ENCODE results near the gene PARP11.

Gene PARP11

DNA sequence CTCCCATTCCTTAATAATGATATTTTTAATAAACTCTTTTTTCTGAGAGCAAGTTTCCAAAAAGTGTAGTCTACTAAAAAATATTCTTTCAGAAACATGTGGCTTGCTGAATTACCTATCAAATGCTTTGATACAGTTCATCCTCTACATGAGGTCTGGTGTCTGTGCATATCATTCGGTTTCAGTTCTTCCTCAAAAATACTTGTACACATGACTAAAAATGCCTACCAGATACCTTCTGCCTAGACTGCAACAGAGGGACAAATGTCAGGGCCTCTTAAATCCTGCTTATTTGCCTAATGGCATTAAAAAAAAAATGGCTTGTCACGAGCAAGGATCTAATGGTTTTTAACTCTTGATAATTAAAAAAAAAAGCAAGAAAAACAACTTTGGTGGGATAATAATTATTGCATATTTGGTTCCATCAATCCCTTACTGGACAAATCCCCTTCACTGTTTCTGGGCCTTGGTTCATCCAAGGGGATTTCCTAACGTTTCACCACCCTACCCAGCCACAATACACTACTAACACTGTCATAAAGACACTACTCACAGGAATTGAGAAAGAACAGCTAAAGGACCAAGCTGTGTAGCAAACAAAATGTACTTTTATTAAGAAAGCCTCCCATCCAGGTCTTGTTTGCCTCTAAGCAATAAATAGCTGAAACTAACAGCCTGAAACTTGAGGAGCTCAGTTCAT is 45.7 kb downstream of the PARP11 start:
- DNase-seq, result no peak

DNA sequence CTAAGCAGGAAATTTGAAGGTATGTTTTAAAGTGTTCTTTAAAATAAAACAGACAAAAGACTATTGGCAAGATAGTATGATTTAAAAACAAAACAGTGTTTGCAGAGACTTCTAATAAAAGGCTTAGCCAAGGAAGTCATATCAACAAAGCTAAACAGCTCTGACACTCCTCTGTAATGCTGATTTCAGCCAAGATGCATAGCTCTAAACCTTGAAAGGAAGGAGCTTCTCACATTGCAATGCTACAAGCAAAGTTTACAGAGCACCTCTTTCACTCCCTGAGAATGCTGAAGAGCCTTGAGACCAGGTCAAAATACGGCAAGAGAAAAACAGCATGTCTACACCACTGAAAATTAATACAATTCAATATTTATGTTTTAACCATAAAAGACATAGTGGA is 51.8 kb downstream of the PARP11 start:
- DNase-seq, result no peak

DNA sequence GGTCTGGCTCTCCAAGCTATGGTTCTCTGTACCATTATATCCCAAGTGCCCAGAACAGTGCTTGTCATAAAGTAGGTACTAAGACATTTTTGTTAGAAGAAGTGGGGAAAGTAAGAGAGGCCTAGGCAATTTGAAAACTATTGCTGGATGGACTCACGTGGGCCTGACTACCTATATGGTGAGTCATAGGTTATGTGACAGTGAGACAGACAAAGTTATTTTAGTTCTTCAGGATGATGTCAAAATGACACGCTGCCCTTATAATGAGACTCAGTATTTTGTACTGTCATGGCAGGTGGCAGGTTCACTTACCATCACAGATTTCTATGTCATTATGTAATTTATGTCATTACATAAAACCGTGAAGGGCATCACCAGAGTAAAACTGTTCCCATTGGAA is 53.1 kb downstream of the PARP11 start:
- DNase-seq, result no peak

DNA sequence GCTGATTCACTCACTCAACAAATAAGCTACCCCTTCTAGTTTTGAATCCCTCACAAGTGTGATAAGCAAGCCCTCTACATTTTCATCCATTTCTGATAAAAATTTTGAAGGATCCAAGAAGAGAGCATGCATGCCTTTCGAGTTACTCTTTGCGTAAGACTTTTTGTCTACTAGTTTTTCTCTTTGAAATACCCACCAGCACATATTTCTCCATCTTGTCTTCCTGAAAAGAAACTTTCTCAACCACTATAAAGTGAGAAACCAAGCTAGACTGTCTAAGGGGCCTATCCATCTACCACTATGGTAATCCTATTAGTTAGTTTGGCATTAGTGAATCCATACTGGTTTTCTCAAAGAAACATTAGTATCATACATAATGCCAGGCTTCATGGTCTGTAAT is 56.9 kb downstream of the PARP11 start:
- no peak for DNase-seq

DNA sequence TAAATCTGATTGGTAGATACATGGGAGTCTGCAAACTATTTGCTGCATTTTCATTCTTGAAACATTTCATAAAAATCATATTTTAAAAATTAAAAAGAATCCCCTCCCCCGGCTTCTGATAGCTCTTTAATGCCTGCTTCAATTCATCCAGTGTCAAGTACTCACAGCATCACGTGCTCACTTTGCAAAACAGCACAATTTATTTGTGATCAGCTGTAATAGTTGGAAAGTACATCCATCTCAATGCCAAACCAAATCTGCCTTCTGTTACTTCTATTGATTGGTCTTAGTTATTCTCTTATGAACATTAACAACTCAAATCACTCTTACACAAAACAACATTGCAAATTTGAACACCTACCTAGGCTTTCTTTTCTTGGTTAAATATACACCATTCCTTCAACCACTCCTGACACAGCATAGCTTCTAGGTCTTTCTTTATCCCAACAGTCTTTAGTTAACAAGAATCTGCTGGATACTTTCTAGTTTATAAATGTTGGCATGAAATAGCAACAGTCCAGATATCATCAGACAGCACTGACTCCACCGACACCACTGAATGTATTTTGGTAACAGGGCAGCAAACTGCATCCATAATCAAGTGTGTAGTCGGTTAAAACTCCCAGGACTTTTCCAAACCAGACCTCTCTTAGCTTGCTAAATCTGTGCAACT is 58.0 kb downstream of the PARP11 start:
- no peak for DNase-seq

DNA sequence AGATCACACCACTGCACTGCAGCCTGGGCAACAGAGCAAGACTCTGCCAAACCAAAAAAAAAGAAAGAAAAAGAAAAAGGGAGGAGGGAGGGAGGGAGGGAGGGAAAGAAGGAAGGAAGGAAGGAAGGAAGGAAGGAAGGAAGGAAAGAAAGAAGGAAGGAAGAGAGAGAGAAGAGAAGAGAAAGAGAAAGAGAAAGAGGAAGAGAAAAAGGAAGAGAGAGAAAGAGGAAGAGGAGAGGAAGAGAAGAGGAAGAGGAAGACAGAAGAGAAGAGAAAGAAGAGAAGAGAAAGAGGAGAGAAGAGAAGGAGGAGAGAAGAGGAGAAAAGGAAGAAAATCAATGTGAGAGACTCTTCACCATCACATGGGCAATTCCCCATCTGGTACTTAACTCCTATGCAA is 62.7 kb downstream of the PARP11 start:
- DNase-seq, result no peak

DNA sequence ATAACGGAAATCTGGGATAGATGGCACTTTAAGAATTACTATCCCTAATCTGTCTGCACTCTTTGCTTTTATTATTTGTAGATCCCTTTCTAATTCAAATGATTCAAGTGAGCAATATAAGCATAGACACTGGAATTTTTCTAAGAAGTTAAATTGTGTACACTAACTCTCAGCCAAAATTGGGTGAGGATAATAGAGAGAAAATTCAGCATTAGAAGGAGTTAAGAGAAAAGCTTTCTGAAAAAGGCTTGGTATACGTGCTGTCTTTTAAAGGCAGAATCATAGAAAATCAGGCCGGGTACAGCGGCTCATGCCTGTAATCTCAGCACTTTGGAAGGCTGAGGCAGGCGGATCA is 63.2 kb downstream of the PARP11 start:
- no peak for DNase-seq

DNA sequence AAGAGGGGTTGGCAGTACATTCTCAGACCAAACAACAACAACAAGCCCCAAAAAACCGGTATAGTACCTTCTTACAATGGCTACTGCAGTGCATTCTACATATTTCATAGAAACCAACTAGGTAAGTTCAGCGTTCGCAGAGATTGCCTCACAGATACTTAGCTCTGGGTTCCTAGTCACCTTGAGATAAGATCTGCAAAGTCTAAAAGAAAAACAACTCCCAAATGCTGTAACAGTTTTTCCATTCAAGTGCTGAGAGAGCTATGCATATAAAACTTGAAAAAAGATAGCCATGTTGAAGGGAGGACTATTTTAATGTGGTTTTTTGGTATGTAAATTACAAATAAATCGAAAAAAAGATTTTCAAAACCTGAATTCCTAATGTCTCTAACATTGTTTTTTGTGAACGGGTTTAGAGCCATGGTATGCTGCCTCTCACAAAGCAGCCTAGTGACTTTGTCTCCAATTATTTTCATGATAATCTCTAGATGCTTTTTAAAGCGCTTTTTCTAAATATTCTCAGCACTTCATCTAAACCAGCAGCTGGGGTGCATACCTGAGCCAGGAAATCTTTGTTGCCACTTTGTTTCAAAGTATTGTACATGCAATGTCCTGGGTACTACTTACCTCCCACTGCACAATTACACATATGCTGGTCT is 63.7 kb downstream of the PARP11 start:
- no peak for DNase-seq

DNA sequence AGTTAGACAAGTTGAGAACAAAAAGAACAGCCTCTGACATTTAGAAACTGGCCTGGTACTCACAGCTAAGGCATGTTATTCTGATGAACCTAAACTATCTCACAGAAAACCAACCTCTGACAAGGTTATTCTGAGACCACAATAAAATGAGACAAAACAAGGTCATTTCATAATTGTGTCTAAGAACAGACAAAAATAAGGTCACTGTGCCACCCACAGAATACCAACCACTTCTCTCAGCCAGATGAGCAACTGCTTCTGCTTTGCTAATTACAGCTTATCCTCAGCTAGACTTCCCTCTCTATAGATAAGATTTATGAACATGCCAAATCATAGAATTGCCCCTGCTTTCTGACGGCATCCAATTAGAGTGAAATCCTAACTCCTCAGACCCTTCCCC is 68.1 kb downstream of the PARP11 start:
- DNase-seq, result no peak

DNA sequence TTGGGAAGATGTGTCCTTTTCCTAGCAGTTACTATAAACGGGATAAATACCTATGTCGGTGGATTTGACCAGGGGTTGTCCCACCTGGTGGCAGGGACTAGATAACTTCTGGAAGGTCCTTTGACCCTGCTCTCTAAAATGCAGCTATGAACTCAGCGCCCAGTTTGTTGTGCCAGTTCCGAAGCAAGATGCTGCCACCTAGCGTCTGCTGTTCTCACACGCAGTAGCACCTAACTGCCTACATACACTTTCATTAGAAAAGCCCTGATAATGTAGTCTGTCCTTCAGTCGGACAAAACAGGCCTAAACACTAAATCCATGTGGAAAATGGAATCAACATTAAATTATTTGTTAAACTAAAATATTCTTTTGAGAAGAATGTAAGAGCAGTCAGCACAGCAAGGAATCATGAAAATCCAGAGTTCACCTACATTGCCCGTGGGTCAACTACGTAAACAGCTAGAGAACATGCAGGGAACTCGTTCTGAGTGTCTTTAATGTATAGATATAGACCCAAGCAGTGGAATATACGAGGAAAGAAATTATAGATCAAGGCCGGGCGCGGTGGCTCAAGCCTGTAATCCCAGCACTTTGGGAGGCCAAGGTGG is 69.2 kb downstream of the PARP11 start:
- DNase-seq, result peak; percentile 46

DNA sequence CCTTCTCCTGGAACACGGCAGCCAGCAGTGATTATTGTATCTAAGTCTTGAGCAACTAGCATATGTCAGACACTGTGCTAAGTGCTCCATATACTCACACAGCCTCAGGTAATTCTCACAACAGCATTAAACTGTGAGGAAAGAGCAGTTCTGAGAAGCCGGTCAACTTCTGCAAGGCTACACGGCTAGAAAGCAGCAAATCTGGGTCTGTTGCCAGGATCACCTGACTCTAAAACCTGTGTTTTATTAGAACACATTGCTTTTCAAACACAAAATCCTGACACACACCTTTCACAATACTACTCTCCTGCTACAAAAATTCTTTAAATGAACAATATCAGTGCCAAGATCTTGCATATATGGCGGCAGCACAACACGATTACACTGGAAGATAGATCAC is 70.5 kb downstream of the PARP11 start:
- DNase-seq, result no peak

DNA sequence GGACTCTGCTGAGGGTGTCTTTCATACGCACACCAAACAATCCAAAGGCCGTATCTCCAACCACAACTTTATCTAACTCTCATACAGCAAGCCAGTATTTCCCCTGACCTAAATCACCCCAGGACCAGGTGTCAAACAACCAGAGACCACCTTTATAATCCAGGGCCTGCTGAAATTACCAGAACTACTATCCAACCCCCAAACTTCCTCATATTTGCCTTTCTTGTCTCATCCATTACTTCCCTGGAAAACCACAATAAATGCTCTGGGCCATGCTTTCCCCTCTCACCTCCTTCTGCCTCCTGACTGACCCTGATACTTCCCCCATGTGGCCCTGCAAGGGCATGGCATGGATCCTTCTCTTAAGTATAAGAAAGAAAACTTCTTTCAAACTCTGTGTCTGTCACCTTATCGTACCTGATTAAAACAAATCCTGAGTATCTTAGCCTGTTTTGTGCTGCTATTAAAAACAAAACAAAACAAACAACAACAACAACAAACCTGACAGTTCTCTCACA is 75.6 kb downstream of the PARP11 start:
- no peak for DNase-seq

DNA sequence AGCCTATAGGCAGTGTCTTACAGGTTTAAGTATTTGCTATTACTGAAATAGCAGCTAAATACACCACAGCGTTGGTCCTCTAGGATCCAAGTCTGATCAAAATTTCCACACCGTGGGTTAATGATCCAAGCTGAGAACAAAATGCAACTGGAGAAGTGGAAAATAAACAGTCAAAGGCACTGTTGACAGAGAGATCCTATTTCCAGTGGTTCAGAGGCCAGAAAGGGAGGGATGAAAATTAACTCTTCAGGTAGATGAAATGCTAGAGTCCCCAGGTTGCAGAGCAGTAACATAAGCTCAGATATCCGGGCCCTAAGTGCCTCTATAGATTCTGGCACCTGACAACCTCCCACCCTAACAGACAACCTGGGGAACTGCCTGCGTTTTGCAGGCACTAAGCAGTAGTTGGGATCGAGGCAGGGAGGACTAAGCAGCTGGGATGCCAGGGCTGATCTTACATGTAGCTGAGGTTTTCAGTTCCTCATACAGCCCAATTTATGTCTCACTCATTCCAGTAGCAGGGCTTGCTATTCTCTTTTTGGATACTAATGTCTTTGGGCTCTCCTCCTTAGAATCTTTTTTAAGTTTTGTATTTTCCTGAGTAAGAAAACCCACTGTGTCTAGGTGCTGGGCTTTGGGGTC is 77.6 kb downstream of the PARP11 start:
- DNase-seq, result peak; percentile 25

DNA sequence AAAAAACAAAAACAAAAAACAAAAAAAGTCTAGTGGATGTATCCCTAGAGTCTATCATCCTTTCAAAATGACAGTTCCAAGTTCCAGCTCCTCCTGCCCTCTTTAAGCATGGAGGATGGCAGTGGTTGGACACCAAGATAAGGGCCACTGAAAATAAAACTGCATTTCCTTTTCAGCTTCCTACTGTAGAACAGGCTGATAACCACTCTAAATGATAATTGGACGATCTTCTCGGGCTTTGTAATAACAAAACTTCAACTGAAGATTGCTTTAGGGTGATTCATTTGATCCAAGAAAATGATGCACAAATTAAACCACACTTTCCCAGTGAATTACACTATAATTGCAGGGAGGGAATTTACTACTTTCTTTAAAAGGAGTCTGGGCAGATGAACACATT is 78.1 kb downstream of the PARP11 start:
- no peak for DNase-seq

DNA sequence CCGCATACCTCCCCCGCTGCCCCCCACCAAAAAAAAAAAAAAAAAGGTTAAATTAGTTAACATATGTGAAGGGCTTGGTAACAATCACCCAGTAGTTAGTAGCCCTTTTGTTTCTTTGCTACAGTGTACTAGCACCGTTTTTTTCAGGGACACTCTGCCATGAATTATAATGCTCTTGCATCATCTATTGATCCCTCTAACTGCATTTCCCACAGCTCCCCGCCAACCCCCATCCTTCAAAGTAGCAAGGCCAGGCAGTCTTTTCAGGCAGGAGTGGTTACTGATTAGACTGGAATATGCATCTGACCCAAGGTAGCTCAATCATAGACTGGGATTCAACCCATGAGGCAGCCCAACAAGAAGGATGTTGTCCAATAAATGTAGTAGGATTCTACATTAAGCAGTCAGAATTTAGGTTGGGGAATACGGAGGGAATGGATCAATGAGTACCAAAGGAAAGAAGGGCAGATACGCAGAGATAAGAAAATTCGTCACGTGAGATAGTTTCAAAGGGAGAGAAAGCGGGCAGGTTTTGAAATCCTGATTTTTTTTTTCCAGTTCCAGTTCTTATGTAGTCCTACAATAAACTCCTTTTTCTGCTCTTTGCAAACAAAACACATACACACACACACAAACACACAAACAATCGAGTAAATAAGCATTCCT is 80.4 kb downstream of the PARP11 start:
- DNase-seq, result no peak

DNA sequence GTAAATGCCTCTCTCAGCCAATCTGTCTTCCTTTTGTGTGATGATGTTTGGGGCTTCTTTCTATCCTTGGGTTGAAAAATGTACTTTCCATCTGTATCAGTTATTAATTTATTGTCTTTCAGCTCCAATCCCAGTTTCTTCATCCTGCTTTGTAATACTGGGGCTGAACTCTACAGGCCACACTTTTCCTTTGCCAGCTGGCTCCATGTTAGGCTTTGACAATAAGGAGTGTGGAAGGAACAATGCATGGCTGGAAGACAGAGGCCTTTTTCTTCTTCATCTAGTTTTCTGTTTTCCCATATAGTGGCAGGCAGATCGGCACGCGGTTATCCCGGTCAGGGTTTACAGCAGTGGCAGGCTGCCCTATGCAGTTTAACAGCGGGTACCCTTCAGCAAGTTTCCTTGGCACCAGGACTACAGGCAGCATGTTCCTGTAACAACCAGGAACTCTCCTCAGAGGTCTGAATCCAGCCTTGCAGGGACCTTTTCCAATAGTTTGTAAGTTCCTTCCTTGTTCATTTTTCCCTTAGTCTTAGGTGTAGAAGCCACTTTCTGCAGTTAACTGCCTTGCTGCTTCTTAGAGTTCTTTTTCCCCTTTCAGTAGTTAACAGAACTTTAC is 81.8 kb downstream of the PARP11 start:
- no peak for DNase-seq

DNA sequence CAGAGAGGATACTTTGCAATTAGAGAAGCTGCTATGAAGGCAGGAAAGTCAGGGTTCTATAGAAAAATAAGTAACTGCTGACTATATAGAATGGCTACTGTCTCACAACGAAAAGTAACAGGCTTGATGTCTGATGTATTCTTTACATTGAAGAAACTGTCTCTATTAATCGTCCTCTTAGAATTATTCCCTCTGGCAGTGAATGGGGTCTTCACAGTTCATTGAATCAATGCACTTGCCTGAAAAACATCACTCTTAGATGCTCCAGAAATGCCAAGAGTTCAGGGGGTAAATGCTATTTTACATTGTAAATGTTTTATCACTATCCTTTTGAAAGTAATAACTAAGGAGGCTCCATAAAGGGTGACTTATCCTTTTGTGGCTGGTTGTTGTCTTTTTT is 82.6 kb downstream of the PARP11 start:
- DNase-seq, result no peak

DNA sequence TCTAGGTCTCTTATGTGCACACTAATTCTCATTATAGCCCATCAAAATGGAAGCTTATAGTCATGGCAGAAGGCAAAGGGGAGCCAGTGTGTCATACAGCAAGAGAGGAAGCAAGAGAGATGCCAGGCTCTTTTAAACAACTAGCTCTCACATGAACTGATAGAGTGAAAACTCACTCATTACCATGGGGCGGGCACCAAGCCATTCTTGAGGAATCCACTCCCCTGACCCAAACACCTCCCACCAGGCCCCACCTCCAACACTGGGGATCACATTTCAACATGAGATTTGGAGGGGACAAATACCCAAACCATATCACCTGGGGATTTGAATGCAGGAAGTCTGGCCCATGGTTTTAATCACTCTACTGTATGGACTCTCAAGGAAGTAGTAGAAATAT is 83.4 kb downstream of the PARP11 start:
- DNase-seq, result no peak

DNA sequence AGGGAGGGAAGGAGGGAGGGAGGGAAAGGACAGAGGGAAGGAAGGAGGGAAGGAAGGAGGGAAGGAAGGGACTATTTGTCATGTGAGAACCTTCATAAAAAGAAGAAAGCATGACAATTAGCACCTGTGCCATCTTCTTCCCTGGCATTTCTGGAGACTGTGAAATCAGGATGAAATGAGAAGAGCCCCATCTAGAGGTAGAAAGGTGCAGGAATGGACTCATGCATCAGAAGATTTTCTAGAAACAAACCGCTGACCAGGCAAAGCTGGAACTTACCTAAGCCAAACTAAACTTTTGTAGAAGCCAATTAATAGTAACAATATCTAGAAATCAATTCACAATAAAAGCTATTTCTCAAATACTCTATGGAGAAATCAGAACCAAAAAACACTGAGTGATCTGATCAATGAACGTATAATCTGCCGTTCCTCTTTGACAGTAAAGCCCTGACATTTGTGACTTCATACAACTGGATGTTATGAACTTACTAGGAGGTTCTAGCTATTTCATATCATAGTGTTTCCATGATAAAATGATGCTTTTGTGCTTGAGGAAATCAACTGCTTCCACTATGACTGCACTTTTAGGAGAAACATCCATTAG is 95.9 kb downstream of the PARP11 start:
- no peak for DNase-seq

DNA sequence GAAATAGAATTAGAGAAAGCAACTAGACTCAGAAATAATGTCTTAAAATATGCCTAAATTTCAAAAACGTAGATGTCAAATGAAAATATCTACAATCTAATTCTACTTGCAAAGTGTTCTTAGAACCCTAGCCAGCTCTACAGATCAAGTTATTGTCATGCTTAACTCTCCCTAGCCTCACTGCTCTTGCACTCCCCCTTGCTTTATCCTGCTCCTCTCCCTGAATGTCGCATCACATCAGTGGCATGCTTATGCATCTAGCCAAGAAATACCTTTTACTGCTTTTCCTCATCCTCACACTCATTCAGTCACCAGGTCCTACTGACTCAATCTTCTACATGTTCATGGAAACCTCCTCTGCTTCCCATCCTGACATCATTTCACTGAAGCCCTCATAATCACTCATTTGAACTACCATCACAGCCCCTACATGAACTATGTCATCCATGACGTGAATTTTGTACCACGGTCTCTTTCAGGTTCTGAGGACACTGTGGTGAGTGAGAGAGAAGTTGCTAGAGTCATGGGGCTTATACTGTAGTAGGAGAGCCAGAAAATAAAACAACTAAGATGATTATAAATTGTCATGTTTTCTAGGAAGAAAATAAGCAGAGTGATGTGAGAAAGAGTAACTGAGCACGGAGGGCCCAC is 97.7 kb downstream of the PARP11 start:
- DNase-seq, result no peak

DNA sequence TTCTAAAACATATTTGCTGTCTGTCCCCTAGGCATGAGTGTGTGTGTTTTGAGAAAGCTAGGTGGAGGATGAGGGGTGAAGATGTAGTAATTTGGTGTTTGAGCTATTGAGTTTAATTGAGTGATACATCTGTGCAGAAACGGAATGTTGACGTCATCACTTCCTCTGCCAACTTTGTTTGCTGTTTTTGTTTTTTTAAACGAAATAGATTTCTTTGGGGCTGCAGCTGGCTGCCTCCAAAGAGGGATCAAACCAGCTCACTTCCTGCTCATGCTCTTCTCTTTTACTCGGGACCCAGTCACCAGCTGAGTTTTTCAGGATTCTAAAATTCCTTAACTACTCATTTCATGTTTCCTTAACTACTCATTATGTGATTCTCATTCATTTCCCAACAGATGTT is 100.8 kb downstream of the PARP11 start:
- no peak for DNase-seq

All from right kidney (tissue), 1 donor.